Suprapubic skin (tissue), 4 donors: ENCODE measurements around the gene LRRC2. TPM values are rescaled to one million over a fixed set of nuclear protein-coding genes. Genes with fewer than 3 reads are reported as not detected.
"Not testable (repeated sequence)": the region's sequence is repeated elsewhere in the genome, so short reads cannot be mapped to it uniquely, and the experiment has no call there.

Experiments
- DNase-seq, 2 donors: peaks; one replicate each; pipeline ENCODE4 v3.0.0-alpha.2; 2019; ENCODE audit warnings: low spot score in 2 of 2
- H3K27ac ChIP-seq: fragments of 200-600 bp; sonication (generic); one replicate; pipeline ENCODE4 v1.5.1; 2019
- H3K27me3 ChIP-seq: fragments of 200-600 bp; sonication (generic); one replicate; pipeline ENCODE4 v1.5.1; 2019
- H3K36me3 ChIP-seq: fragments of 200-600 bp; sonication (generic); one replicate; pipeline ENCODE4 v1.5.1; 2019
- H3K4me1 ChIP-seq: fragments of 200-600 bp; sonication (generic); one replicate; pipeline ENCODE4 v1.5.1; 2019
- H3K4me3 ChIP-seq: fragments of 200-600 bp; sonication (generic); one replicate; pipeline ENCODE4 v1.5.1; 2019; ENCODE audit warnings: mild to moderate bottlenecking
- H3K9me3 ChIP-seq: fragments of 200-600 bp; sonication (generic); one replicate; pipeline ENCODE4 v1.5.1; 2019
- EP300 ChIP-seq: sonication (generic); formaldehyde crosslinking; IDR thresholded peaks from one replicate; pipeline ENCODE4 v1.6.1; 2017; ENCODE audit warnings: antibody characterized with exemption
- POLR2A ChIP-seq, 2 donors: fragments of 450-650 bp; IDR thresholded peaks; one replicate each; pipeline ENCODE4 v1.6.1; 2017; ENCODE audit warnings: antibody characterized with exemption in 2 of 2, mild to moderate bottlenecking in 2 of 2, moderate library complexity in 2 of 2
- POLR2AphosphoS5 ChIP-seq, 3 donors: sonication (generic); formaldehyde crosslinking; IDR thresholded peaks; one replicate each; pipeline ENCODE4 v1.6.1; 2017; ENCODE audit warnings: antibody characterized with exemption in 3 of 3
- WGBS: methylation state at CpG from one replicate; pipeline ENCODE4 v1.1.5; 2018; 5-methylcytosine and 5-hydroxymethylcytosine counted together
- total RNA-seq, 4 donors: library from RNA; depleted of rRNA; stranded (reverse); fragments of >200 nt; gene quantifications; one replicate each; pipeline ENCODE4 v1.1.0, GENCODE V29; 2016
- TF ChIP-seq, protein P1 (sequence below), 2 donors: fragments of 200-600 bp in 1 of 2; fragments of 450-650 bp in 1 of 2; sonication (generic) in 1 of 2; IDR thresholded peaks; one replicate each; pipeline ENCODE4 v1.5.1; 2016 to 2019; ENCODE audit warnings: antibody characterized with exemption in 2 of 2, mild to moderate bottlenecking in 1 of 2, moderate library complexity in 1 of 2

The LRRC2 gene
- total RNA-seq, 4 donors from 2014 or later, result 0.83 to 3.7 (median 2.6) TPM

DNA sequence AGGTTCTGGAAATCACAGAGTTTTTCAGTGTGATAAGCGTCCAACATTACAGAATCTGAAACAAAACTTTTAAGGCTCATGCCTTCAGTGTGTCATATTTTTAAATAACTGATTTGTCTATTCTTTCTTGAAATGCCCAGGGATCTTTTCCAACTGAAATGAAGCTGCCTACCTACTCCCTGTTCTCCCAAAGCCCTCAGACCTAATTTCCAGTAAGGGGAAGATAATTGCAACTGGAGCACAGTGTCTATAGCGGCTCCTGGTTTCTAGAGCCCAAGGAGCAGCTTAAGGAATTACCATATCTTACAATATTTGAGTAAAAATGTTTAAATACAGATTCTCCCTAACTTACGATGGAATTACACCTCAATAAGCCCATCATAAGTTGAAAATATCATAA, 33.0 kb downstream of the LRRC2 start:
- Histone ChIP-seq H3K27me3 (no peaks in the 10 kb centered on the region), H3K4me1 (no peaks in the 10 kb centered on the region), H3K27ac (no peak overlapping the region), H3K36me3 (peaks cover 2% of the 10 kb centered on the region), H3K9me3 (no peaks in the 10 kb centered on the region), H3K4me3 (no peak overlapping the region)
- no peak for DNase-seq
- 88% methylated on average over 3 of the region's 3 CpGs for WGBS
- TF ChIP-seq EP300, result no peak
- TF ChIP-seq POLR2A (IDR thresholded peaks at IDR 0.05), result no peak
- no peak for TF ChIP-seq POLR2AphosphoS5 (IDR thresholded peaks at IDR 0.05)
- TF ChIP-seq, protein P1, sequence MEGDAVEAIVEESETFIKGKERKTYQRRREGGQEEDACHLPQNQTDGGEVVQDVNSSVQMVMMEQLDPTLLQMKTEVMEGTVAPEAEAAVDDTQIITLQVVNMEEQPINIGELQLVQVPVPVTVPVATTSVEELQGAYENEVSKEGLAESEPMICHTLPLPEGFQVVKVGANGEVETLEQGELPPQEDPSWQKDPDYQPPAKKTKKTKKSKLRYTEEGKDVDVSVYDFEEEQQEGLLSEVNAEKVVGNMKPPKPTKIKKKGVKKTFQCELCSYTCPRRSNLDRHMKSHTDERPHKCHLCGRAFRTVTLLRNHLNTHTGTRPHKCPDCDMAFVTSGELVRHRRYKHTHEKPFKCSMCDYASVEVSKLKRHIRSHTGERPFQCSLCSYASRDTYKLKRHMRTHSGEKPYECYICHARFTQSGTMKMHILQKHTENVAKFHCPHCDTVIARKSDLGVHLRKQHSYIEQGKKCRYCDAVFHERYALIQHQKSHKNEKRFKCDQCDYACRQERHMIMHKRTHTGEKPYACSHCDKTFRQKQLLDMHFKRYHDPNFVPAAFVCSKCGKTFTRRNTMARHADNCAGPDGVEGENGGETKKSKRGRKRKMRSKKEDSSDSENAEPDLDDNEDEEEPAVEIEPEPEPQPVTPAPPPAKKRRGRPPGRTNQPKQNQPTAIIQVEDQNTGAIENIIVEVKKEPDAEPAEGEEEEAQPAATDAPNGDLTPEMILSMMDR (IDR thresholded peaks at IDR 0.05), result no peak

DNA sequence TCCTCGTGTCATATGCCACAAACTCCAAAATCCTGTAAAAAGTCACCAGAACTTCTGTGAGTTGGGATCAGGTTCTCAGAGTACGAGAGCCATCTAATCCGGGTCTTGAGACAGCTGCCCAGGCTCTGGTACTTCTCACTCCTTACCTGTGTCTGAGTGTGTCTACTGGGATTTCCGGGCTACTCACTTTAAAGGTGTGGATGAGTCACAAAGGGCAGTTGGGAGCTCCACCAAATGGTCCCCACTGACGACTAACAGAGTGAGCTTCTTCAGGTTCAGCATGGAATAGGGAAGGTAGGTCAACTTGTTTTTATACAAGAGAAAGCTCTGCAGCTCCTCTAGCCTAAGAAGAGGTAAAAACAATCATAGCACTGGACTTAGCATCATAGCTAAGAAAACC, 38.9 kb downstream of the LRRC2 start:
- Histone ChIP-seq H3K9me3 (no peaks in the 10 kb centered on the region), H3K27ac (no peak overlapping the region), H3K36me3 (peaks cover 6% of the 10 kb centered on the region), H3K4me3 (no peak overlapping the region), H3K4me1 (no peaks in the 10 kb centered on the region), H3K27me3 (no peaks in the 10 kb centered on the region)
- DNase-seq, result no peak
- WGBS, result 94% methylated on average over 5 of the region's 5 CpGs
- TF ChIP-seq POLR2AphosphoS5 (IDR thresholded peaks at IDR 0.05) (no peak), POLR2A (IDR thresholded peaks at IDR 0.05) (no peak), EP300 (no peak)
- TF ChIP-seq, protein P1 (IDR thresholded peaks at IDR 0.05), result no peak

DNA sequence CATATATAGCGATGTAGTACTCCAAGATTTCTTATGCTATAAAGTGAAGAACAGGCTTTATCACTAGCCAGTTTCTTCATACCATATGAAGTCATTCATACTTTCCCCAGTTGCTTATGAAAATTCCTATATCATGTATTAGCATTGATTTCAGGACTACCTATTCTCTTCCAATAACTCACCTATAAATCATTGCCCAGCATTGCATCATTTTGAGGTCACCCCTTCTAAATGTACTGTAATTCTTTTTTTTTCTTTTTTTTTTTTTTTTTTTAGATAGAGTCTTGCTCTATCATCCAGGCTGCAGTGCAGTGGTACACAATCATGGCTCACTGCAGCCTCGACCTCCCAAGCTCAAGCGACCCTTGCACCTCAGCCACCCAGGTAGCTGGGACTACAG, 41.3 kb downstream of the LRRC2 start:
- no peaks in the 10 kb centered on the region for H3K27me3 ChIP-seq
- no peak overlapping the region for H3K4me3 ChIP-seq
- DNase-seq, result no peak
- H3K27ac ChIP-seq, result no peak overlapping the region
- H3K36me3 ChIP-seq, result peaks cover 3% of the 10 kb centered on the region
- H3K4me1 ChIP-seq, result no peaks in the 10 kb centered on the region
- TF ChIP-seq, protein P1 (IDR thresholded peaks at IDR 0.05), result no peak
- no peak for TF ChIP-seq EP300
- no peak for TF ChIP-seq POLR2A (IDR thresholded peaks at IDR 0.05)
- TF ChIP-seq POLR2AphosphoS5 (IDR thresholded peaks at IDR 0.05), result no peak
- WGBS, result 95% methylated on average over 3 of the region's 3 CpGs
- H3K9me3 ChIP-seq, result no peaks in the 10 kb centered on the region

GRCh38 chr3:46524008-46524407, 42.1 kb downstream of the LRRC2 start:
- no peak for DNase-seq
- no peak overlapping the region for H3K27ac ChIP-seq
- H3K4me1 ChIP-seq, result no peaks in the 10 kb centered on the region
- TF ChIP-seq, protein P1 (IDR thresholded peaks at IDR 0.05), result no peak
- TF ChIP-seq POLR2A (IDR thresholded peaks at IDR 0.05), result no peak
- TF ChIP-seq EP300, result no peak
- no peak for TF ChIP-seq POLR2AphosphoS5 (IDR thresholded peaks at IDR 0.05)
- WGBS, result 78% methylated on average over 3 of the region's 3 CpGs
- H3K4me3 ChIP-seq, result no peak overlapping the region
- H3K27me3 ChIP-seq, result no peaks in the 10 kb centered on the region
- H3K36me3 ChIP-seq, result peaks cover 3% of the 10 kb centered on the region
- H3K9me3 ChIP-seq, result no peaks in the 10 kb centered on the region

- H3K27me3 ChIP-seq, result no peaks in the 10 kb centered on the region
- H3K9me3 ChIP-seq, result no peaks in the 10 kb centered on the region
- no peak for DNase-seq
- 93% methylated on average over 2 of the region's 2 CpGs for WGBS
- no peaks in the 10 kb centered on the region for H3K4me1 ChIP-seq
- no peak overlapping the region for H3K4me3 ChIP-seq
- H3K27ac ChIP-seq, result no peak overlapping the region
- TF ChIP-seq POLR2AphosphoS5 (IDR thresholded peaks at IDR 0.05), result no peak
- peaks cover 3% of the 10 kb centered on the region for H3K36me3 ChIP-seq
Observed at GRCh38 chr3:46523556-46523955, 42.5 kb downstream of the LRRC2 start.

DNA sequence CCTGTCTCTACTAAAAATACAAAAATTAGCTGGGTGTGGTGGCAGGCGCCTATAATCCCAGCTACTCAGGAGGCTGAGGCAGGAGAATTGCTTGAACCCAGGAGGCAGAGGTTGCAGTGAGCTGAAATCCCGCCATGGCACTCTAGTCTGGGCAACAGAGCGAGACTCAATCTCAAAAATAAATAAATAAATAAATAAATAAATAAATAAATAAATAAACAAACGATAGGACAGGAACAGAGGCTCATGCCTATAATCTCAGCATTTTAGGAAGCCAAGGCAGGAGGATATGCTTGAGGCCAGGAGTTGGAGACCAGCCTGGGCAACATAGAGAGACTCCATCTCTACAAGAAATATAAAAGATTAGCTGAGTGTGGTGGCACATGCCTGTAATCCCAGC, 43.9 kb downstream of the LRRC2 start:
- not testable (repeated sequence) for H3K27ac ChIP-seq, H3K4me3 ChIP-seq, H3K9me3 ChIP-seq, H3K27me3 ChIP-seq, DNase-seq, H3K4me1 ChIP-seq, H3K36me3 ChIP-seq
- 83% methylated on average over 4 of the region's 4 CpGs for WGBS
